Measurements from ENCODE around the gene PCDH9.

DNA sequence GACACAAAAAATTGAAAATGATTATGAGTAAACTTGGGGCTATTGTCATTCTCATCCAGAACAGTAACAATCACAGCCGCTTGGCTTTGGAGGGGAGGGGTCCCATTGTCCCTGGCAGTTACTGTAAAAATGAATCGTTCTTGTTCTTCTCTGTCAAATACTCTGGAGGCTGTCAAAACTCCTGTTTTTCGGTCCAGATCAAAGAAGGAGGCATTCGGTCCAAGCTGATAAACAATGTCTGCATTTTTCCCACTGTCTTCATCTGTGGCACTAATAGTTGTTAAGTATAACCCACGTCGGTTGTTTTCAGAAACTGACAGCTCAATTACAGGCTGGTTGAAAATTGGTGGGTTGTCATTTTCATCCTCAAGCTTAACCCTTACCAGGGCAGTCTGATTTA, 3.4 kb downstream of the PCDH9 start:
- TF ChIP-seq, protein P1, sequence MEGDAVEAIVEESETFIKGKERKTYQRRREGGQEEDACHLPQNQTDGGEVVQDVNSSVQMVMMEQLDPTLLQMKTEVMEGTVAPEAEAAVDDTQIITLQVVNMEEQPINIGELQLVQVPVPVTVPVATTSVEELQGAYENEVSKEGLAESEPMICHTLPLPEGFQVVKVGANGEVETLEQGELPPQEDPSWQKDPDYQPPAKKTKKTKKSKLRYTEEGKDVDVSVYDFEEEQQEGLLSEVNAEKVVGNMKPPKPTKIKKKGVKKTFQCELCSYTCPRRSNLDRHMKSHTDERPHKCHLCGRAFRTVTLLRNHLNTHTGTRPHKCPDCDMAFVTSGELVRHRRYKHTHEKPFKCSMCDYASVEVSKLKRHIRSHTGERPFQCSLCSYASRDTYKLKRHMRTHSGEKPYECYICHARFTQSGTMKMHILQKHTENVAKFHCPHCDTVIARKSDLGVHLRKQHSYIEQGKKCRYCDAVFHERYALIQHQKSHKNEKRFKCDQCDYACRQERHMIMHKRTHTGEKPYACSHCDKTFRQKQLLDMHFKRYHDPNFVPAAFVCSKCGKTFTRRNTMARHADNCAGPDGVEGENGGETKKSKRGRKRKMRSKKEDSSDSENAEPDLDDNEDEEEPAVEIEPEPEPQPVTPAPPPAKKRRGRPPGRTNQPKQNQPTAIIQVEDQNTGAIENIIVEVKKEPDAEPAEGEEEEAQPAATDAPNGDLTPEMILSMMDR (IDR thresholded peaks at IDR 0.05) = no peak
- TF ChIP-seq POLR2A (IDR thresholded peaks at IDR 0.05) = no peak
